Measurements from ENCODE around the gene NFKBIB.

The NFKBIB gene

DNA sequence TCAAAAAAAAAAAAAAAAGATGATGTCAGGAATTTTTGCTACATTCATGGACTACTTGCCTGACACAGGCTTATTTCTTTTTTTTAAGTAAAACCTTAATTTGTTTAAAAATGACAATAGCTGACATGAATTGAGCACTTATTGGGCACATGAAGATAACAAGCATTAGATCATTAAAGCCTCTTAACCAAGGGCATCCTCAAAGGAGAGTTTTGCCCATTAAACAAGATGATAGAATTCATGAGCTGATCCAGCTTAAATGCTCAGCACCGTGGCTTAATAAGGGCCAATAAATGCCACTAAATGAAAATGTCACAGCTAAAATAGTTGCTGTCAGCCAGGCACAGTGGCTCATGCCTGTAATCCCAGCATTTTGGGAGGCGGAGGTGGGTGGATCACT is 56.5 kb downstream of the NFKBIB start:
- ATAC-seq (replicated peaks) (no peak), DNase-seq (no peak)
- H3K36me3 Mint-ChIP-seq (ENCODE audit: insufficient read depth) = no peaks in the 10 kb centered on the region
- H3K27me3 Mint-ChIP-seq = peaks cover 18 to 25% of the 10 kb centered on the region in 2 donors
- peaks cover 4 to 5% of the 10 kb centered on the region in 2 donors for H3K4me1 Mint-ChIP-seq (ENCODE audit: low read depth in 2 of 2)
- H3K9me3 Mint-ChIP-seq = no peaks in the 10 kb centered on the region
- no peak overlapping the region for H3K4me3 Mint-ChIP-seq
- no peak overlapping the region for H3K27ac Mint-ChIP-seq

DNA sequence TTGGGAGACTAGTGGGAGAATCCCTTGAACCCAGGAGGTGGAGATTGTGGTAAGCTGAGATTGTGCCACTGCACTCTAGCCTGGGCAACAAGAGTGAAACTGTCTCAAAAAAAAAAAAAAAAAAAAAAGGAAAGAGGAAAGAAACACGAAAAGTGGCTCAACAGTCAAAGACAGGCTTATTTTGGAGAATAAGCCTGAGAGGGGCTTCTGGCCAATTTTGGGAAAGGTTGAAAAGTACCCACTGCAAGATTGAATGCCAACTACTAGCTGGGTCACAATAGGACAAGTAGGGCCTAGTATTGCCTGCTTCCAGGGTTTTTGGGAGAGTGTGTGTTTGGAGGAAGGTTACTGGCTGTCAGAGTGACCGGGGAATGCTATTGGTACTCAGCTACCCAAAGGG is 58.5 kb downstream of the NFKBIB start:
- Mint-ChIP-seq H3K4me3 (no peak overlapping the region), H3K4me1 (ENCODE audit: low read depth in 2 of 2) (peaks cover 5 to 7% of the 10 kb centered on the region in 2 donors), H3K36me3 (ENCODE audit: insufficient read depth) (no peaks in the 10 kb centered on the region), H3K9me3 (no peaks in the 10 kb centered on the region), H3K27ac (no peak overlapping the region), H3K27me3 (peaks cover 10 to 18% of the 10 kb centered on the region in 2 donors)
- ATAC-seq (replicated peaks) = no peak
- no peak for DNase-seq

Data from effector memory CD8-positive, alpha-beta T cell (primary cell).